Fibroblast of villous mesenchyme (primary cell): ENCODE results near the gene PCDH15. TPM values are rescaled to one million over a fixed set of nuclear protein-coding genes. Genes with fewer than 3 reads are reported as not detected.

Experiments
- DNase-seq: peaks from one replicate; pipeline ENCODE4 v3.0.0-alpha.2; 2010; ENCODE audit warnings: low read depth
- H3K4me3 ChIP-seq: 2 replicates; pipeline ENCODE4 v1.5.1; 2011; ENCODE audit warnings: low read depth, mild to moderate bottlenecking, low read length
- CTCF ChIP-seq: IDR thresholded peaks from 2 replicates; pipeline ENCODE4 v1.5.1; 2012; ENCODE audit warnings: low read depth, mild to moderate bottlenecking, low read length; ENCODE audit not compliant: insufficient read depth
- total RNA-seq: library from RNA; depleted of rRNA; stranded (reverse); fragments of >200 nt; gene quantifications from 2 replicates; pipeline ENCODE4 v1.2.3, GENCODE V29; 2012

Gene PCDH15
- total RNA-seq, 1 donor: not detected

GRCh38 chr10:54772468-54773122 is 28.4 kb downstream of the PCDH15 start:
- no peak for TF ChIP-seq CTCF
- no peak overlapping the region for H3K4me3 ChIP-seq
- no peak for DNase-seq

GRCh38 chr10:54769051-54769450 is 32.0 kb downstream of the PCDH15 start:
- no peak for TF ChIP-seq CTCF
- no peak overlapping the region for H3K4me3 ChIP-seq
- no peak for DNase-seq

GRCh38 chr10:54758791-54759190 is 42.2 kb downstream of the PCDH15 start:
- TF ChIP-seq CTCF: no peak
- no peak overlapping the region for H3K4me3 ChIP-seq
- no peak for DNase-seq

GRCh38 chr10:54749623-54750022 is 51.4 kb downstream of the PCDH15 start:
- no peak overlapping the region for H3K4me3 ChIP-seq
- no peak for DNase-seq
- TF ChIP-seq CTCF: no peak

DNA sequence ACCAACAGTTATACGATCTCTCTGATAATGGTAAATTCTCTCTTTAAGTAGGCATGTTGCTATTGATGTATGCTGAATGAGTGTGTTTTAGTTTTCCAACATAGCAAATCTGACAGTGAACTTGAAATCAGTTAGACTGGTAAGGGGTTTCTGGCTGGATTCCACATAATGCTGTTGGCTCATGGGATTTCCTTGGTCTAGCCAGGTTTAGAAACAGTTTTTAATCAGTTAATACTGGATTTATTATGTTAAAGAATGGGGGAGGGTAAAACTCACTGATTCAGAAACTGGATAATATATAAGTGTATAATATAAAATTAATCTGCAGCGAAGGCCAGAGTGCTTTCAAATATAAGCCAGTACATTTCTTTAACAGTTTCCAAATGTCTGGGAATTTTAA is 55.6 kb downstream of the PCDH15 start:
- TF ChIP-seq CTCF: no peak
- DNase-seq: no peak
- no peak overlapping the region for H3K4me3 ChIP-seq

GRCh38 chr10:54742416-54742815 is 58.6 kb downstream of the PCDH15 start:
- no peak for TF ChIP-seq CTCF
- no peak for DNase-seq
- H3K4me3 ChIP-seq: no peak overlapping the region

DNA sequence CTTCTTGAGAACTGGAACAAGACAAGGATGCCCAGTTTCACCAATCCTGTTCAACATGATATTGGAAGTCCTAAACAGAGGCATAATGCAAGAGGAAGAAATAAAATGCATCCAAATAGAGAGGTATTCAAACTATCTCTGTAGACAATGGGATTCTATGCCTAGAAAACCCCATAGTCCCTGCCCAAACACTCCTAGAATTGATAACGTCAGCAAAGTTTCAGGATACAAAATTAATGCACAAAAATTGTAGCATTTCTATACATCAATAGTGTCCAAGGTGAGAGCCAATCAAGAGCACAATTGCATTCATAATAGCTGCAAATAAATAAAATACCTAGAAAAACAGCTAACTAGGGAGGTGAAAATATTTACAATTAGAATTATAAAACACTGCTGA is 72.5 kb downstream of the PCDH15 start:
- no peak for DNase-seq
- TF ChIP-seq CTCF: no peak
- H3K4me3 ChIP-seq: no peak overlapping the region
